Sigmoid colon (tissue), 7 donors: ENCODE data around the gene ATP8A1. TPM values are rescaled to one million over a fixed set of nuclear protein-coding genes. Genes with fewer than 3 reads are reported as not detected.

Experiments used
- DNase-seq: peaks from one replicate; pipeline ENCODE4 v3.0.0-alpha.2; 2019
- H3K27ac ChIP-seq, 4 donors: fragments of 200-600 bp; sonication (generic); one replicate each; pipeline ENCODE4 v1.5.1; 2016 to 2019; ENCODE audit warnings: mild to moderate bottlenecking in 1 of 4
- H3K27me3 ChIP-seq, 3 donors: fragments of 200-600 bp; sonication (generic); one replicate each; pipeline ENCODE4 v1.5.1; 2019; ENCODE audit warnings: mild to moderate bottlenecking in 1 of 3
- H3K36me3 ChIP-seq, 4 donors: fragments of 200-600 bp; sonication (generic); one replicate each; pipeline ENCODE4 v1.5.1; 2016 to 2019
- H3K4me1 ChIP-seq, 4 donors: fragments of 200-600 bp; sonication (generic); one replicate each; pipeline ENCODE4 v1.5.1; 2017 to 2019
- H3K4me3 ChIP-seq, 4 donors: fragments of 200-600 bp; sonication (generic); one replicate each; pipeline ENCODE4 v1.5.1; 2017 to 2019; ENCODE audit warnings: mild to moderate bottlenecking in 2 of 4, moderate library complexity in 1 of 4
- H3K9me3 ChIP-seq, 4 donors: fragments of 200-600 bp in 3 of 4; sonication (generic) in 3 of 4; one replicate each; pipeline versions ENCODE4 v1.5.1 to v1.6.1; 2013 to 2019
- EP300 ChIP-seq, 4 donors: sonication (generic); formaldehyde crosslinking; IDR thresholded peaks; one replicate each; pipeline ENCODE4 v1.6.1; 2017; ENCODE audit warnings: antibody characterized with exemption in 4 of 4
- POLR2A ChIP-seq, 2 donors: fragments of 450-650 bp; IDR thresholded peaks; one replicate each; pipeline ENCODE4 v1.6.1; 2016; ENCODE audit warnings: antibody characterized with exemption in 2 of 2, mild to moderate bottlenecking in 2 of 2, moderate library complexity in 2 of 2
- POLR2AphosphoS5 ChIP-seq, 4 donors: sonication (generic); formaldehyde crosslinking; IDR thresholded peaks; one replicate each; pipeline ENCODE4 v1.6.1; 2017; ENCODE audit warnings: antibody characterized with exemption in 4 of 4
- WGBS, 2 donors: extraction: QIAGEN DNeasy Blood & Tissue Kit; methylation state at CpG; one replicate each; pipeline ENCODE4 v1.1.7; 2013; 5-methylcytosine and 5-hydroxymethylcytosine counted together
- intact Hi-C: fragments of 100-400 bp; cut with DNase I; formaldehyde crosslinking; loops from one replicate; pipeline ENCODE4 v1.15.1; 2023
- polyA plus RNA-seq, 3 donors: library from polyadenylated mRNA; stranded (reverse); fragments of 200-250 nt; gene quantifications; one replicate each; pipeline ENCODE4 v1.2.3, GENCODE V29; 2013
- total RNA-seq, 4 donors: library from RNA; depleted of rRNA; stranded (reverse); fragments of >200 nt; gene quantifications; one replicate each; pipeline ENCODE4 v1.1.0, GENCODE V29; 2016
- TF ChIP-seq, protein P1 (sequence below), 4 experiments: fragments of 450-650 bp in 3 of 4; fragments of 200-600 bp in 1 of 4; IDR thresholded peaks; one replicate each; pipeline ENCODE4 v1.5.1; 2016 to 2019; ENCODE audit warnings: antibody characterized with exemption in 4 of 4, mild to moderate bottlenecking in 3 of 4, moderate library complexity in 2 of 4
- donor health status: healthy with polysubstance abuse.
- donor health status: Bipolar disorder and iron deficiency.
- donor health status: healthy.

Gene ATP8A1
- total and polyA plus RNA-seq, 7 donors, result 2.4 to 19.3 (median 14.5) TPM

GRCh38 chr4:42566835-42567234 lies 90.1 kb downstream of the ATP8A1 start:
- Histone ChIP-seq H3K9me3 (no peaks in the 10 kb centered on the region), H3K4me1 (peaks cover 0 to 15% (median 6%) of the 10 kb centered on the region in 4 donors), H3K36me3 (no peaks in the 10 kb centered on the region), H3K4me3 (no peak overlapping the region), H3K27me3 (no peaks in the 10 kb centered on the region), H3K27ac (no peak overlapping the region)
- DNase-seq, result no peak
- WGBS, 2 donors, result 96 to 99% methylated on average over 1 of the region's 1 CpG
- no peak for TF ChIP-seq EP300 (IDR thresholded peaks at IDR 0.05)
- no peak for TF ChIP-seq POLR2AphosphoS5 (IDR thresholded peaks at IDR 0.05)
- TF ChIP-seq, protein P1, sequence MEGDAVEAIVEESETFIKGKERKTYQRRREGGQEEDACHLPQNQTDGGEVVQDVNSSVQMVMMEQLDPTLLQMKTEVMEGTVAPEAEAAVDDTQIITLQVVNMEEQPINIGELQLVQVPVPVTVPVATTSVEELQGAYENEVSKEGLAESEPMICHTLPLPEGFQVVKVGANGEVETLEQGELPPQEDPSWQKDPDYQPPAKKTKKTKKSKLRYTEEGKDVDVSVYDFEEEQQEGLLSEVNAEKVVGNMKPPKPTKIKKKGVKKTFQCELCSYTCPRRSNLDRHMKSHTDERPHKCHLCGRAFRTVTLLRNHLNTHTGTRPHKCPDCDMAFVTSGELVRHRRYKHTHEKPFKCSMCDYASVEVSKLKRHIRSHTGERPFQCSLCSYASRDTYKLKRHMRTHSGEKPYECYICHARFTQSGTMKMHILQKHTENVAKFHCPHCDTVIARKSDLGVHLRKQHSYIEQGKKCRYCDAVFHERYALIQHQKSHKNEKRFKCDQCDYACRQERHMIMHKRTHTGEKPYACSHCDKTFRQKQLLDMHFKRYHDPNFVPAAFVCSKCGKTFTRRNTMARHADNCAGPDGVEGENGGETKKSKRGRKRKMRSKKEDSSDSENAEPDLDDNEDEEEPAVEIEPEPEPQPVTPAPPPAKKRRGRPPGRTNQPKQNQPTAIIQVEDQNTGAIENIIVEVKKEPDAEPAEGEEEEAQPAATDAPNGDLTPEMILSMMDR (IDR thresholded peaks at IDR 0.05), result no peak
- no peak for TF ChIP-seq POLR2A (IDR thresholded peaks at IDR 0.05)
- intact Hi-C loops, result no loop called here

DNA sequence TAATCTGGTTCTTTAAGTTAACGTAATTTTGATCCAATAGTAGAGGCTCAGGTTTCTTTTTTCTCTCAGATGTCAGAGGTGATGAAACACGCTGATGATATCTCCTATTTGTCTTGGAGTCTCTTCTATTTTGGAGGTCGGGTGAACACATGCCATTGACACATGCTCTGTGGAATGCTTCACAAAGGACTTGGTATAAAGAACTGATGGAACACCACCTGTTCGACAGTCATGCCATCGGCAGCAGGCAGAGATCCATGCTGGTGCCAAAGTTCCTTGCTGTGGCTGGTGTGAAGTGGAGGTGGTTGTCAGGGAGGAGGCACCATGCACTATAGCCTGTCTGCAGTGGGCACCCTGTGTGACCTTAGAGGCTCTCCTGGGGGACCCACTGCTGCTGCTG lies 94.9 kb downstream of the ATP8A1 start:
- Histone ChIP-seq H3K27me3 (no peaks in the 10 kb centered on the region), H3K36me3 (no peaks in the 10 kb centered on the region), H3K9me3 (no peaks in the 10 kb centered on the region), H3K4me3 (no peak overlapping the region), H3K4me1 (no peaks in the 10 kb centered on the region), H3K27ac (no peak overlapping the region)
- no peak for DNase-seq
- 93 to 96% methylated on average over 5 of the region's 5 CpGs for WGBS, 2 donors
- intact Hi-C loops, result no loop called here
- TF ChIP-seq POLR2AphosphoS5 (IDR thresholded peaks at IDR 0.05), result no peak
- TF ChIP-seq, protein P1 (IDR thresholded peaks at IDR 0.05), result no peak
- no peak for TF ChIP-seq EP300 (IDR thresholded peaks at IDR 0.05)

DNA sequence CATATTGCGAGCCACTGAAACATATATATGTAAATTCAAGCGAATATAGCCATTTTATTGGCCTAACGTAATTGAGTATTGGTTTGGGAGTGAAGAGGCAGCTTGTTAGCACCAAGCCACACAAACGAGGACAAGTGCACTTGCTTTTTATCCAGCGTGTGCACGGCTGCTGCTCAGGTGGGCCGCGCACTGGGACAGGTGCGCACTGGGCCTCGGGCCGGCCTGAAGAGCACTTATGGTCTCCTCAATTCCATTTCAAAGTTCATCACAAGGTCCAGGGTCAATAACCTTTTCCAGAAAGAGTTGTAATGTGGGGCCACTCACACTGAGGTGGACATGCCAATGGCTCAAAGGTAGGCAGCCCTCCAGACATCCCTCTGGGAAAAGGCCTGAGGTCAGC lies 95.9 kb downstream of the ATP8A1 start:
- Histone ChIP-seq H3K4me3 (no peak overlapping the region), H3K4me1 (no peaks in the 10 kb centered on the region), H3K9me3 (no peaks in the 10 kb centered on the region), H3K27ac (no peak overlapping the region), H3K36me3 (no peaks in the 10 kb centered on the region), H3K27me3 (no peaks in the 10 kb centered on the region)
- WGBS, 2 donors, result 96 to 97% methylated on average over 11 of the region's 11 CpGs
- DNase-seq, result no peak
- TF ChIP-seq EP300 (IDR thresholded peaks at IDR 0.05) (no peak), POLR2AphosphoS5 (IDR thresholded peaks at IDR 0.05) (no peak)
- intact Hi-C loops, result no loop called here

DNA sequence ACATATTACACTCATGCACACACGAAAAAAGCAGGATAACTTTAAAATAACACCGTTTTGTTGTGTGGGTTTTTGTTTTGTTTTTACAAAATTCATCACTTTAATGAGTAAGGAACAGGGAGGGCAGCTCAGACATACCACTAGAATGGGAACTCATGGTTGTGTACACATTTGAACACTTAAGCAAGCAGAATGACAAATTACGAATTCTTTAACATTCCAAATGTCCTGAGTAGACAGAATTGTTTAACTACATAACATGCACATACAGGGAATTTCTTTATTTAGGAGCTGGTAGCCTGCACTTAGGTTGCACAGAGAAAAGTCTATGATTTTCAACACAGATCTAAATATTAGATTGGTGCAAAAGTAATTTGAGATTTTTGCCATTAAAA lies 96.4 kb downstream of the ATP8A1 start:
- no peaks in the 10 kb centered on the region for H3K36me3 ChIP-seq
- intact Hi-C loops, result no loop called here
- 85 to 89% methylated on average over 3 of the region's 3 CpGs for WGBS, 2 donors
- no peak for TF ChIP-seq EP300 (IDR thresholded peaks at IDR 0.05)
- no peak for TF ChIP-seq POLR2AphosphoS5 (IDR thresholded peaks at IDR 0.05)
- TF ChIP-seq POLR2A (IDR thresholded peaks at IDR 0.05), result no peak
- TF ChIP-seq, protein P1 (IDR thresholded peaks at IDR 0.05), result no peak
- H3K4me3 ChIP-seq, result no peak overlapping the region
- no peaks in the 10 kb centered on the region for H3K9me3 ChIP-seq
- no peak overlapping the region for H3K27ac ChIP-seq
- no peaks in the 10 kb centered on the region for H3K4me1 ChIP-seq
- no peak for DNase-seq
- no peaks in the 10 kb centered on the region for H3K27me3 ChIP-seq

DNA sequence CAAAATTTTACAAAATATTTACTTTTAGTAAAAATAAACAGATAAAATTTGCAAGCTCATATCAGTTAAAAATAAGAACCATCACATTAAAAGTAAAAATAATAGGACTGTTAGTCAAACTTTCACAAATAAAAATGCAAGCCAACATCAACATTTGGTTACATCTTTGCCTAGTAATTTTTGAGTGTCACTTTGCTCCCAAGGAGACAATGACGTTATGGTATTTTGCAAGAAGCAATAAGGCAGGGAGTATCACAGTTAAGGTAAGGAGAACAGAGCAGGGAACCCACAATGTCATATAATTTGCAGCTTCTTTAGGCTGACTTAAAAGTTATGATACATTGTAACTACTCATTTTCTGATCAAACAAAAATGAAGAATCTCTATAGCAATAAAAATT lies 98.7 kb downstream of the ATP8A1 start:
- no peaks in the 10 kb centered on the region for H3K4me1 ChIP-seq
- no peaks in the 10 kb centered on the region for H3K9me3 ChIP-seq
- H3K27ac ChIP-seq, result no peak overlapping the region
- no peak for DNase-seq
- intact Hi-C loops, result no loop called here
- no peak overlapping the region for H3K4me3 ChIP-seq
- no peaks in the 10 kb centered on the region for H3K36me3 ChIP-seq
- no peak for TF ChIP-seq EP300 (IDR thresholded peaks at IDR 0.05)
- no peak for TF ChIP-seq POLR2A (IDR thresholded peaks at IDR 0.05)
- TF ChIP-seq, protein P1 (IDR thresholded peaks at IDR 0.05), result no peak
- TF ChIP-seq POLR2AphosphoS5 (IDR thresholded peaks at IDR 0.05), result no peak
- H3K27me3 ChIP-seq, result no peaks in the 10 kb centered on the region
- WGBS, 2 donors, result 63 to 72% methylated on average over 1 of the region's 1 CpG
